Stimulated activated CD4-positive, alpha-beta T cell treated with anti-CD3 and anti-CD28 coated beads, Interleukin-1b, Interleukin-23, amount 100 ng/mL, for 1 hour (primary cell): ENCODE results near the gene PADI2.

ENCODE experiments used
- DNase-seq, 2 donors: peaks; one replicate each; pipeline ENCODE4 v3.0.0-alpha.2; 2020; ENCODE audit warnings: low read depth in 2 of 2

PADI2 gene

GRCh38 chr1:17056551-17056950 lies 62.7 kb downstream of the PADI2 start:
- DNase-seq: no peak

GRCh38 chr1:17055801-17056200 lies 63.5 kb downstream of the PADI2 start:
- no peak for DNase-seq

- DNase-seq: peak; percentile 97 to 98
These were observed 65.4 kb downstream of the PADI2 start, which contains the start of gene SDHB for GRCh38 chr1:17053685-17054410. Gene SDHB (minus strand): TSS chr1:17054032. CDS start chr1:17054019, 13 bp downstream.

- no peak for DNase-seq
These were observed 66.1 kb downstream of the PADI2 start for GRCh38 chr1:17053086-17053684.

GRCh38 chr1:17052641-17053040 lies 66.6 kb downstream of the PADI2 start:
- DNase-seq: no peak

- DNase-seq: no peak
These were observed 67.2 kb downstream of the PADI2 start for GRCh38 chr1:17052038-17052437.

- no peak for DNase-seq
These were observed 71.3 kb downstream of the PADI2 start for GRCh38 chr1:17047924-17048323.

GRCh38 chr1:17046334-17046657 lies 73.0 kb downstream of the PADI2 start:
- no peak for DNase-seq

- DNase-seq: no peak
These were observed 73.5 kb downstream of the PADI2 start for GRCh38 chr1:17045634-17046333.

GRCh38 chr1:17045150-17045549 lies 74.1 kb downstream of the PADI2 start:
- no peak for DNase-seq

GRCh38 chr1:17043676-17044075 lies 75.6 kb downstream of the PADI2 start:
- no peak for DNase-seq

- no peak for DNase-seq
These were observed 79.1 kb downstream of the PADI2 start for GRCh38 chr1:17040135-17040534.

- no peak for DNase-seq
These were observed 79.7 kb downstream of the PADI2 start for GRCh38 chr1:17039522-17039921.

- no peak for DNase-seq
These were observed 85.8 kb downstream of the PADI2 start for GRCh38 chr1:17033481-17033880.

- no peak for DNase-seq
These were observed 86.5 kb downstream of the PADI2 start for GRCh38 chr1:17032741-17033140.

GRCh38 chr1:17031436-17031835 lies 87.8 kb downstream of the PADI2 start:
- DNase-seq: no peak

- no peak for DNase-seq
These were observed 89.0 kb downstream of the PADI2 start for GRCh38 chr1:17030206-17030605.

GRCh38 chr1:17028662-17029188 lies 90.5 kb downstream of the PADI2 start:
- DNase-seq: no peak

- DNase-seq: no peak
These were observed 91.4 kb downstream of the PADI2 start for GRCh38 chr1:17027900-17028299.

GRCh38 chr1:17027403-17027802 lies 91.8 kb downstream of the PADI2 start:
- no peak for DNase-seq

- no peak for DNase-seq
These were observed 94.5 kb downstream of the PADI2 start for GRCh38 chr1:17024721-17025120.

GRCh38 chr1:17023573-17023972 lies 95.7 kb downstream of the PADI2 start:
- DNase-seq: no peak

GRCh38 chr1:17023102-17023501 lies 96.1 kb downstream of the PADI2 start:
- no peak for DNase-seq
